ENCODE measurements around the gene NAV1.

The NAV1 gene

GRCh38 chr1:201515062-201515750 is 23.7 kb upstream of the NAV1 start:
- no peak for DNase-seq (ENCODE audit: low read depth in 1 of 2, low spot score in 1 of 2)
- TF ChIP-seq SPI1 (IDR thresholded peaks at IDR 0.05; ENCODE audit: borderline replicate concordance, low read depth) (no peak), POLR2AphosphoS5 (IDR thresholded peaks at IDR 0.05; ENCODE audit: low read depth) (no peak), GABPA (IDR thresholded peaks at IDR 0.05; ENCODE audit: low read depth) (no peak), REST (IDR thresholded peaks at IDR 0.05; ENCODE audit: insufficient replicate concordance, low read depth) (no peak), CTCF (IDR thresholded peaks at IDR 0.05; ENCODE audit: insufficient read depth, low read length) (no peak)
- Histone ChIP-seq H3K4me3 (replicated peaks; ENCODE audit: insufficient read depth, low read length) (no peak overlapping the region), H3K27me3 (ENCODE audit: insufficient read depth, poor library complexity, severe bottlenecking) (no peaks in the 10 kb centered on the region), H3K27ac (replicated peaks) (no peak overlapping the region)

GRCh38 chr1:201515895-201516294 is 23.0 kb upstream of the NAV1 start:
- Histone ChIP-seq H3K27me3 (ENCODE audit: insufficient read depth, poor library complexity, severe bottlenecking) (no peaks in the 10 kb centered on the region), H3K27ac (replicated peaks) (no peak overlapping the region), H3K4me3 (replicated peaks; ENCODE audit: insufficient read depth, low read length) (no peak overlapping the region)
- DNase-seq (ENCODE audit: low read depth in 1 of 2, low spot score in 1 of 2), result peak in 1 of 2 experiments; percentile 58
- no peak for TF ChIP-seq POLR2AphosphoS5 (IDR thresholded peaks at IDR 0.05; ENCODE audit: low read depth)
- no peak for TF ChIP-seq REST (IDR thresholded peaks at IDR 0.05; ENCODE audit: insufficient replicate concordance, low read depth)
- no peak for TF ChIP-seq SPI1 (IDR thresholded peaks at IDR 0.05; ENCODE audit: borderline replicate concordance, low read depth)
- TF ChIP-seq GABPA (IDR thresholded peaks at IDR 0.05; ENCODE audit: low read depth), result no peak
- no peak for TF ChIP-seq CTCF (IDR thresholded peaks at IDR 0.05; ENCODE audit: insufficient read depth, low read length)

GRCh38 chr1:201516511-201517127 is 22.3 kb upstream of the NAV1 start:
- no peak overlapping the region for H3K27ac ChIP-seq (replicated peaks)
- no peak for TF ChIP-seq SPI1 (IDR thresholded peaks at IDR 0.05; ENCODE audit: borderline replicate concordance, low read depth)
- TF ChIP-seq CTCF (IDR thresholded peaks at IDR 0.05; ENCODE audit: insufficient read depth, low read length), result no peak
- TF ChIP-seq POLR2AphosphoS5 (IDR thresholded peaks at IDR 0.05; ENCODE audit: low read depth), result no peak
- TF ChIP-seq GABPA (IDR thresholded peaks at IDR 0.05; ENCODE audit: low read depth), result no peak
- TF ChIP-seq REST (IDR thresholded peaks at IDR 0.05; ENCODE audit: insufficient replicate concordance, low read depth), result no peak
- H3K4me3 ChIP-seq (replicated peaks; ENCODE audit: insufficient read depth, low read length), result no peak overlapping the region
- no peak for DNase-seq (ENCODE audit: low read depth in 1 of 2, low spot score in 1 of 2)
- no peaks in the 10 kb centered on the region for H3K27me3 ChIP-seq (ENCODE audit: insufficient read depth, poor library complexity, severe bottlenecking)

Measured in HL-60 (cell line).